MV-4-11 (cell line): ENCODE results near the gene PITPNC1.
"Not testable (repeated sequence)": the region's sequence is repeated elsewhere in the genome, so short reads cannot be mapped to it uniquely, and the experiment has no call there.

Experiments used
- DNase-seq: peaks from one replicate; lab custom pipeline; 2025; lab: John Stamatoyannopoulos, UW

Gene PITPNC1

GRCh38 chr17:67687511-67687910, 310.4 kb downstream of the PITPNC1 start:
- no peak for DNase-seq

GRCh38 chr17:67689534-67690177, 312.6 kb downstream of the PITPNC1 start:
- DNase-seq: peak; percentile 57

DNA sequence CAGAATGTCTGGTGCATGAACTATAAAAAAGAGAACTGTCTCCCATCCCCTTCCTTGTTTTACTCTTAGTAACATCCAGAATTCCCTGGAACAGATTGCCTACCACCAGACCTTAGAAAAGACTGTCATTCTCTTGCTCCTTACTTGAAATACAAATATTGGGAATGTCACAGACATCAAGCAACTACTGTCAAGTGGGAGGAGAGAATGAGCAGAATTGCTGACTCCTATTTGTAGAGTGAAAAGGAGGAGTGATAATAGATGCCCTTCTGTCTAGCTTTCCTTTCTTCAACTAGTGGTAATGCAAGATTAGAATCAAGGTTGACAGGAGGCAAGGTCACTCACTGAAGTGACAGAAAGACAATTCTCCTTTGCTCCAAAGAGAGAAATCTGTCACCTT, 316.7 kb downstream of the PITPNC1 start:
- no peak for DNase-seq

GRCh38 chr17:67696347-67696746, 319.3 kb downstream of the PITPNC1 start:
- DNase-seq: no peak

GRCh38 chr17:67696853-67697498, 319.9 kb downstream of the PITPNC1 start:
- no peak for DNase-seq

DNA sequence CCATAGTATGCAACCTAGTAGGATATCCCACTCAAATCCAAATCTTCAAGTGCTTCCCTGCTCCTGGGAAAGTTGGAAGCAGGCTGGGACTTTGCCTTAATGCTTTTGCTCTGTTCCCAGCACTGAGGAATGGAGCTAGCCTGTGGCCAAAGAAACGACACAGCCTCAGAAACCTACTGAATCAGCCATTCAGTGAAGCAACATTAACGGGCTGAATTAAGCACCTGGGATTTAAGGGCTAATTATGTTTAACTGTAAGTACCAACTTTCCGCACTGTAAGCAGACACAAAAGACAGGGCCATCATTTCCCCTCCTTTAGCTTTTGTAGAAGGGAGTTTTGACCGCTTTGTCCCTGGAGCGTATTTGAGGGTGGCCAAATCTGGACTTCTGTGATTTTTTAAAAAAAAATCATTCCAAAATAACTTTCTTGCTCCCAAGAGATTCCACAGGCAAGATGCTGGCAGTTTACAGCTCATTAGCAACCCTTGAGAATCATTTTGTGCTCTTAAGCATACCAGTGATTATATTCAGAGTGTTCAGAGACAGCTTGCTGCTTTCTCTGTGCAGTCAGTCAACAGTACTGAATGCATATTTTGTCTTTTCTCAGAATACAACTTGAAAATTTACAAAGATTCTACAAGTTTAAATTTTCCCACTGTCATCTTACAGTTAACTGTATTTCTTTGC, 323.1 kb downstream of the PITPNC1 start:
- no peak for DNase-seq

GRCh38 chr17:67700725-67701119, 323.6 kb downstream of the PITPNC1 start:
- DNase-seq: no peak

DNA sequence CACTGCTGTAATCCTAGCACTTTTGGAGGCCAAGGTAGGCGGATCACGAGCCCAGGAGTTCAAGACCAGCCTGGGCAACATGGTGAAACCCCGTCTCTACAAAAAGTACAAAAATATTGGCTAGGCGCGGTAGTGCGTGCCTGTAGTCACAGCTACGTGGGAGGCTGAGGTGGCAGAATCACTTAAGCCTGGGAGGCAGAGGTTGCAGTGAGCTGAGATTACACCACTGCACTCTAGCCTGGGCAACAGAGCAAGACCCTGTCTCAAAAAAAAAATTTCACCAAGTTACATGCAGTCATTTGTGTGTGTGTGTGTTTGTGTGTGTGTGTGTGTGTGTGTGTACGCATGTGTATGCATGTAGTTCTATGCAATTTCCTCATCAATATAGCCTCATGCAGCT, 325.8 kb downstream of the PITPNC1 start:
- not testable (repeated sequence) for DNase-seq

DNA sequence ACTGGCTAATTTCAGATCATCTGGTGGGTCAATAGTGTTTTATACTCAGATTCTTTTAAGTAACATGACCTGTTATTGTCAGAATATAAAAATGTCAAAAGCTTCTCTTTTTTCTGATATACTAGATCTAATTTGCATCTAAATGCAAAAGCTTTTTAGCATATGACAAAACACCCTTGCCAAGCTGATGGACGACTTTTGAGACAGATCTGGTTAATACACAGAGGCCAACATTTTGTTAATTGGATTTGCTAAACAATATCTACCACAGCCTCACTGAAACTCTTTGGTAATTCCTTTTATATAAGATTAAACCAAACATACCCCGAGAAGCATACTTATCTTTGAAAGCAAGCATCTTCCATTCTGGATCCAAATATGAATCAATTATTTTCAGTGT, 330.4 kb downstream of the PITPNC1 start:
- no peak for DNase-seq

DNA sequence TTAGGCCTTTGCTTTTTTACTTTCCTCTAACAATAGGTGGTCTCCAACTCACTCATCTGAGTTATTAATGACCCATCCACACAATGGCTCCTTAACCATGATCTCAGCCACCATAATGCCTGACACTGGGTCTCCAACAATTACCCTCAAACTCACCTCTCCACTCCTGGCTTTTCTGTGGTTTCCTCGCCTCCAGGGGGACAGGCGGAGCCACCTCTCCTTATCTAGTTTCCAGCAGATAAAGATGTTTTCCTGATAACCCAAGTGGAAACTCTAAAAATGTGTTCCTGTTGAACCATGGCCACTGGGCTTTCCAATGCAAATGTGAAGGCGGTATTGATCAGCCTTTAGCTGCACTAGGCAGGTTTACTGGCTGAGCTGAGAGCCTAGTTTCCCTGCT, 331.3 kb downstream of the PITPNC1 start:
- DNase-seq: no peak

GRCh38 chr17:67711916-67712315, 334.8 kb downstream of the PITPNC1 start:
- DNase-seq: no peak

DNA sequence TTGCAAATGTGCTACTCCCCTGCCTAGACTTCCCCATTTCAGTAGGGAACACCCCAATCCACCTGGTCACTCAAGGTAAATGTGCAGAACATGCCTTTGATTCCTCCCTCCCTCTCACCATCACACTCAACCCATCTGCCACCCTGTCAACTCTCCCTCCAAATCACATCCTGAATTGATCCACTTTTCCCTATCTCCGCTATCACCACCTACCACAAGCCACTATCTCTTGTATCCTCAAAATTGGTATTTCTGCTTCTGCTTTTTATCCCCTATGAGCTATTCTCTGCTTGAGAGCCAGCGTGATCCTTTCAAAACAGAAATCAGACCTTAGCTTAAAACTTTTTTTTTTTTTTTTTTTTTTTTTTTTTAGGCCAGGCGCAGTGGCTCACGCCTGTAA, 335.3 kb downstream of the PITPNC1 start:
- peak; percentile 14 for DNase-seq

DNA sequence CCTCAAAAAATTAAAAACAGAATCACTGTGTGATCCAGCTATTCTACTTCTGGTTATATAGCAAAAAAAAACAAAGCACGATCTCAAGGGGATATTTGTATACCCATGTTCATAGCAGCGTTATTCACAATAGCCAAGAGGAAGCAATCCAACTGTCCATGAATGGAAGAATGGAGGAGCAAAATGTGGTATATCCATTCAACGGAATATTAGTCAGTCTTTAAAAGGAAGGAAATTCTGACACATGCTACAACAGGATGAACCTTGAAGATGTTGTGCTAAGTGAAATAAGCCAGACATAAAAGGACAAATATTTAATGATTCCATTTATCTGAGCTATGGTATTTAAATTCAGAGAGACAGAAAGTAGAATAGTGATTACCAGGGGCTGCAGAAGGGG, 336.1 kb downstream of the PITPNC1 start:
- no peak for DNase-seq

DNA sequence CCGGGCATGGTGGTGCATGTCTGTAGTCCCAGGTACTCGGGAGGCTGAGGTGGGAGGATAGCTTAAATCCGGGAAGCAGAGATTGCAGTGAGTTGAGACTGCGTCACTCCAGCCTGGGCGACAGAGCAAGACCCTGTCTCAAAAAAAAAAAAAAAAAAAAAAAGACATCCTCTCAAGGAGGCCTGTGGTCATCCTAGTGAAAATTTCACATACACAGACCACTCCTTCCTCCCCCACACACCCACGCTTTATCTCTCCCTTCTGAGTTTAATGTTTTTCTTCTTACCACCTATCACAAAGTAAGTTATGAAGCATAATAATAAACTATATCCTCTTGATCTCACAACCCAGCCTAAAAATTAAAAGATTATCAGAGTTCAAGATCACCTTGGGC, 339.3 kb downstream of the PITPNC1 start:
- no peak for DNase-seq

- DNase-seq: no peak
These were observed 340.1 kb downstream of the PITPNC1 start for GRCh38 chr17:67717192-67717623.

DNA sequence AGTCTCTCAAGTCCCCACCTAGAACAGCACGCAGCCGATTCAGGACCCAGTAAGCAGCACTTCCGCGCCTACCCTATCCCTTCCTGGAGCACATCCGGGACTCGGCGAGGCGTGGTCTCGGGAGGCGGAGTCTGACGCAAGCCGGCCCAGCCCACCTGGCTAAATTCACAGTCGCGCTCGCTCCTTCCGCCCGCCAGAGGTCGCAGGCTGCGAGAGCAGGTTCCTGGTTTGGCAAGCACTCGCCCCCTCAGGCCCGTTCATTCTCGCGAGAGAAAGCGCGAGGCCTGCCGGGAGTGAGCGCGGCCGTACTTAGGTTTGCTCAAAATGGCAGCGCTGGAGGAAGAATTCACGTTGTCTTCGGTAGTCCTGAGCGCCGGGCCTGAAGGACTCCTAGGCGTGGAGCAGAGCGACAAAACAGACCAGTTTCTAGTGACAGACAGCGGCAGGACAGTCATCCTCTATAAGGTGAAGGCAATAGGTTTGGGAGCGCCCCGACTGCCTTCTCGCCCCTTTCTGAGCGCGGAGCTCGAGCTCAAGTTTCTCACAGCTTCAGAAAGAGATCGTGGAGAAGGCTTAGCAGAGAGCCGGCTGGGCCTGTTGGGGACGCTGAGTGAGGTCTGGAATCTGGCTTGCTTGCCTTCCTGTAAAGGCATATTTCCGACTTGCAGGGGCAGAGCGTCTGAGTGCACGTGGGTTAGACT, 340.7 kb downstream of the PITPNC1 start, which contains the start of gene NOL11:
TSS of gene NOL11 (plus strand) at position 313 of the 701 bp plus-strand sequence. CDS start at position 325, 12 bp downstream.
- peak; percentile 98 for DNase-seq

DNA sequence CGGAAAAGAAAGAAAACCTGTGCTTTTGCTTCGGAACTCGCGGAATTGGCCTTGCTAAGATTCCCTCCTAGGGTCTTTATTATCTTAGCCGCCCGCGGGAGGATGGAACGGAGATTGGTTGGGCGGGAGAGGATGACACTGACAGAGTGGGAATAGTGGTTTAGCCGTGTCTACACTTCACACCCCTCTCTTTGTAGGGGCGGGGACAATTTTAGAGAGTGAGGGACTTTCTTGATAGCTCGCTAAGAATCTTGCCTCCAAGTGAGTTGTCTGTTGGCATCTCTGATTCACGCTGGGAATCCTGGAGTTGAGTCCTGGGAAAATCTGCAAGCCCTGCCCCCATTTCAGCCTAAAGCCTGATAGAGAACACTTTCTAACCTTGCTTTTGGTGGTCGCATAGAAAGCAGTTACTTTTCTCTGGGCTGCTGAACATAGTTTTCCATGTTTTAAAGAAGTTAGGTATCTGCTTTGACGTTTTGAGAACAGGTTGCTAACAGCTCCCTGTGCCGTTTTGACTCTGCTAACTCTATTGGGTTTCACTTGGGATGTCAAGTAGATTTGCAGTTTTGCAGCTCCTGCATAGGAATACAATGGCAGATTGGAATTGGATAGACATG, 341.4 kb downstream of the PITPNC1 start:
- DNase-seq: peak; percentile 16

DNA sequence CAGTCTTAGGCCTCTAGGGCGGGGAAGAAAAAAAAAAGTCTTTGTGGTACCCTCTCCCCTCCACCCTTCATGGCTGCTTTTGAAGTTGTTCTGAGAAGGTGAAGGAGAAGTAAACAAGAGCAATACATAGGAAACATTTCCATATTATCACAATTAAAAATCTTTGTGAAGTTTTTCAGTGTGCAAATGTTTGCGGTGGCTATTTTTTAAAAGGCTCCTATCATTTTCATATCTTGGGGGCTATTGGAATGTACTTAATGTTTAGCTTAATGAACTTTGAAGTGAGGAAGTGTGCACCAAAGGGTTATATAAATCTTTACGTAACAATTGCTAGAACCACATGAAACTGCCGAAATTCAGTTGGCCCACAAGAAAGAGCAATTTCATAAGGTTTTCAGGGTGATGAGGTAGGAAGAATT, 348.3 kb downstream of the PITPNC1 start:
- DNase-seq: peak; percentile 19

- no peak for DNase-seq
These were observed 348.7 kb downstream of the PITPNC1 start for GRCh38 chr17:67725807-67726206.

- not testable (repeated sequence) for DNase-seq
These were observed 350.3 kb downstream of the PITPNC1 start for GRCh38 chr17:67727152-67728039.

DNA sequence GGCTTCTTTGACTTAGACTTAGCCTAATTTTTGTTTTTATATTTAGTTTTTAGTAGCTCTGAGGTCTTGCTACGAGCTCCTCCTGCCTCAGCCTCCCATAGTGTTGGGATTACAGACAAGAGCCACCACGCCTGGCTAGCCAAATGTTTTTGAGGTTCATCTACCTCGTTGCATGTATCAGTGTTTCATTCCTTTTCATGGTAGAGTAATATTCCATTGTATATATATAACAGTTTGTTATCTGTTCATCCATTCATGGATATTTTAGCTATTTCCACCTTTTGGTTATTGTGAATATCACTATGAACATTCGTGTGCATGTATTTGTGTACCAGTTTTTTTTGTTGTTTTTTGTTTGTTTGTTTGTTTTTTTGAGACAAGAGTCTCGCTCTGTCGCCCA, 352.8 kb downstream of the PITPNC1 start:
- DNase-seq: no peak
